Calu3 (cell line): ENCODE data around the gene MYO1E. TPM values are rescaled to one million over a fixed set of nuclear protein-coding genes. Genes with fewer than 3 reads are reported as not detected.

Experiments
- BruUV-seq: library from RNA; stranded (reverse); fragments of 400-500 nt; replicated peaks from 2 replicates; lab custom pipeline; 2021; lab: Mats Ljungman, UMichigan
- CTCF ChIA-PET: fragments of 300-600 bp; sonication (Branson Sonifier 250); formaldehyde crosslinking; loops from one replicate; lab custom pipeline; 2022; ENCODE audit warnings: antibody characterized with exemption; lab: Charles Lee
- DNase-seq: peaks from one replicate; pipeline ENCODE4 v3.0.0; 2022
- H3K27ac Mint-ChIP-seq: one replicate; pipeline ENCODE4 v1.8.0; 2022; ENCODE audit warnings: mixed read lengths; ENCODE audit not compliant: unreplicated experiment
- H3K27me3 Mint-ChIP-seq: one replicate; pipeline ENCODE4 v1.8.0; 2022; ENCODE audit warnings: mixed read lengths; ENCODE audit not compliant: unreplicated experiment
- H3K36me3 Mint-ChIP-seq: one replicate; pipeline ENCODE4 v1.8.0; 2022; ENCODE audit warnings: mild to moderate bottlenecking, moderate library complexity, mixed read lengths; ENCODE audit not compliant: insufficient read depth, unreplicated experiment
- H3K4me1 Mint-ChIP-seq: one replicate; pipeline ENCODE4 v1.8.0; 2022; ENCODE audit warnings: mild to moderate bottlenecking, low read depth, mixed read lengths; ENCODE audit not compliant: unreplicated experiment
- H3K4me3 Mint-ChIP-seq: one replicate; pipeline ENCODE4 v1.8.0; 2022; ENCODE audit warnings: mild to moderate bottlenecking, low read depth, moderate library complexity, mixed read lengths; ENCODE audit not compliant: unreplicated experiment
- H3K9me3 Mint-ChIP-seq: one replicate; pipeline ENCODE4 v1.8.0; 2022; ENCODE audit warnings: low read depth, mixed read lengths; ENCODE audit not compliant: unreplicated experiment
- intact Hi-C: fragments of 100-400 bp; cut with micrococcal nuclease; formaldehyde crosslinking; loops from one replicate; pipeline ENCODE4 v1.10.0; 2022; ENCODE audit not compliant: unreplicated experiment
- total RNA-seq: library from RNA; stranded (reverse); gene quantifications from 2 replicates; pipeline ENCODE4 v1.2.3, GENCODE V29; 2022
- TF ChIP-seq, protein P1 (sequence below): fragments of 200-600 bp; IDR thresholded peaks from one replicate; pipeline ENCODE4 v1.8.0; 2022; ENCODE audit warnings: antibody characterized with exemption; ENCODE audit not compliant: unreplicated experiment

MYO1E gene
- total RNA-seq, 1 experiment from 2014 or later: 617 TPM

GRCh38 chr15:59378855-59379254 lies 6.2 kb upstream of the MYO1E start:
- intact Hi-C loops: loop anchor here (10.0 kb wide), 1 partner anchor 204 kb away; no protein-coding TSS in a partner anchor
- CTCF ChIA-PET: interaction anchor here (0.6 to 1.7 kb wide), 5 partner anchors 11 to 184 kb away, joined by 3 to 8 read pairs (median 4); no protein-coding TSS in a partner anchor
- Mint-ChIP-seq H3K36me3 (peaks cover 45% of the 10 kb centered on the region), H3K27ac (peak overlapping the region; percentile 33), H3K4me1 (peaks cover 38% of the 10 kb centered on the region), H3K4me3 (no peak overlapping the region), H3K9me3 (no peaks in the 10 kb centered on the region), H3K27me3 (no peaks in the 10 kb centered on the region)
- DNase-seq: no peak
- BruUV-seq: no TSS peak
- TF ChIP-seq, protein P1, sequence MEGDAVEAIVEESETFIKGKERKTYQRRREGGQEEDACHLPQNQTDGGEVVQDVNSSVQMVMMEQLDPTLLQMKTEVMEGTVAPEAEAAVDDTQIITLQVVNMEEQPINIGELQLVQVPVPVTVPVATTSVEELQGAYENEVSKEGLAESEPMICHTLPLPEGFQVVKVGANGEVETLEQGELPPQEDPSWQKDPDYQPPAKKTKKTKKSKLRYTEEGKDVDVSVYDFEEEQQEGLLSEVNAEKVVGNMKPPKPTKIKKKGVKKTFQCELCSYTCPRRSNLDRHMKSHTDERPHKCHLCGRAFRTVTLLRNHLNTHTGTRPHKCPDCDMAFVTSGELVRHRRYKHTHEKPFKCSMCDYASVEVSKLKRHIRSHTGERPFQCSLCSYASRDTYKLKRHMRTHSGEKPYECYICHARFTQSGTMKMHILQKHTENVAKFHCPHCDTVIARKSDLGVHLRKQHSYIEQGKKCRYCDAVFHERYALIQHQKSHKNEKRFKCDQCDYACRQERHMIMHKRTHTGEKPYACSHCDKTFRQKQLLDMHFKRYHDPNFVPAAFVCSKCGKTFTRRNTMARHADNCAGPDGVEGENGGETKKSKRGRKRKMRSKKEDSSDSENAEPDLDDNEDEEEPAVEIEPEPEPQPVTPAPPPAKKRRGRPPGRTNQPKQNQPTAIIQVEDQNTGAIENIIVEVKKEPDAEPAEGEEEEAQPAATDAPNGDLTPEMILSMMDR: no peak

DNA sequence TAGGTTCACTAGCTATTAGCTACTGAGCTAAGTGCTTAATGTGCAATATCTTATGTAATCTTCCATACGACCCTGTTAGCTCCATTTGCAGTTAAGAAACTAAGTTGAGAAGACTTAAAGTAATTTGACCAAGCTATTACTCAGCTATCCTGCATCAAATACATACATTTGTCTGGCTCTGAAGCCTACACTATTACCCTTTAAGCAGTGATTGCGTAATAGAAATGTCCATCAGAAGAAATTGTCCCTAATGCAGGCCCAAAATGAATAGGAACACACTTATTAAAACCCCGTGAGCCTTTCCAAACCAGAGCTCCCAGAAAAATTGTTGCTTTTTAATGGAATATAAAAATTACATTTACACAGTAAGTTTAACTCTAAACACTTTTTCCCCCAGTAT lies 5.3 kb upstream of the MYO1E start:
- Mint-ChIP-seq H3K4me1 (peaks cover 42% of the 10 kb centered on the region), H3K9me3 (no peaks in the 10 kb centered on the region), H3K27me3 (no peaks in the 10 kb centered on the region), H3K36me3 (peaks cover 49% of the 10 kb centered on the region), H3K4me3 (no peak overlapping the region), H3K27ac (no peak overlapping the region)
- BruUV-seq: no TSS peak
- CTCF ChIA-PET: interaction anchor here (0.5 to 1.7 kb wide), 3 partner anchors 10 to 144 kb away, joined by 3 to 7 read pairs (median 3); no protein-coding TSS in a partner anchor
- intact Hi-C loops: loop anchor here (2.0 to 10.0 kb wide), 2 partner anchors 33 to 203 kb away; no protein-coding TSS in a partner anchor
- DNase-seq: no peak
- TF ChIP-seq, protein P1: no peak

DNA sequence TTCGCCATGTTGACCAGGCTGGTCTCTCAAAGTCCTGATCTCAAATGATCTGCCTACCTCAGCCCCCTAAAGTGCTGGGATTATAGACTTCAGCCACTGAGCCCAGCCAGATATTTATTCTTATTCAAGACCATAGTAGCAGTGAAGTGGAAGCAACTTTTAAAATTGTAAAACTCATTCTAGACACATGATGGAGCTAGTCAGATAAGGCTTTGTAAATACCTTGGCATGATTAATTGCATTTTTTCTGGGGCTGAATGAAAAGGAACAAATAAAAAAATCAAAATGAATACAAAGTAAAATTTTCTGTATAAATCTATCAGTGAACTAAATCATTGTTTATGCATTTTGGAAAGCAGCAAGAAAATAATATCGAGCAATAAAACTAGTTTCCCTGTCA lies 4.1 kb upstream of the MYO1E start:
- TF ChIP-seq, protein P1: no peak
- intact Hi-C loops: loop anchor here (1.0 to 10.0 kb wide), 3 partner anchors 34 to 202 kb away; no protein-coding TSS in a partner anchor
- CTCF ChIA-PET: interaction anchor here (0.6 to 1.7 kb wide), 9 partner anchors 20 to 116 kb away, joined by 3 to 6 read pairs (median 3); no protein-coding TSS in a partner anchor
- Mint-ChIP-seq H3K4me1 (peaks cover 42% of the 10 kb centered on the region), H3K9me3 (no peaks in the 10 kb centered on the region), H3K27me3 (no peaks in the 10 kb centered on the region), H3K27ac (peak overlapping the region; percentile 61), H3K4me3 (no peak overlapping the region), H3K36me3 (peaks cover 57% of the 10 kb centered on the region)
- no peak for DNase-seq
- no TSS peak for BruUV-seq

DNA sequence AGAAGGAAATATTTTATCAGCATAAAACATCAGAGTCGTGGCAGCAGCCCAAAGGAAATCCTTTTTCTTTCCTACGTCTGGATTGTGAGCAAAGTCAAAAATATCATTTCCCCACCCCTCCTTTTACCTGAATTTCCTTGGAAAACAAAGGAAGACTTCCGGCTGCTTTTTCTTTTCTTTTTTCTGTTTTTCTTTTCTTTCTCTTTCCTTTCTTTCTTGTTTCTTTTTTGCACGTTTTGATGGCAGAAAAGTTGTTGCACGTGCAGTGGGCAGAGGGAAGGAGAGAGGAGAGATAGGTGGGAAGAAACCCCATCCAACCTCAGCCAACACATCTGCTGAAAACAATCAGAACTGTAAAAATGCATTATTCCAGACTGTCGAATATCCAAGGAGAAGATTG lies 544 bp upstream of the MYO1E start:
- TF ChIP-seq, protein P1: no peak
- no peak for DNase-seq
- BruUV-seq: no TSS peak
- Mint-ChIP-seq H3K36me3 (peaks cover 64% of the 10 kb centered on the region), H3K9me3 (no peaks in the 10 kb centered on the region), H3K27me3 (no peaks in the 10 kb centered on the region), H3K27ac (peak overlapping the region; percentile 96), H3K4me3 (peak overlapping the region; percentile 82), H3K4me1 (peaks cover 39% of the 10 kb centered on the region)
- intact Hi-C loops: loop anchor here (5.0 to 10.0 kb wide), 3 partner anchors 101 to 198 kb away; no protein-coding TSS in a partner anchor
- CTCF ChIA-PET: interaction anchor here (0.6 to 1.1 kb wide), 5 partner anchors 37 to 235 kb away, joined by 3 to 5 read pairs (median 3); no protein-coding TSS in a partner anchor
